Endothelial cell of umbilical vein (primary cell): ENCODE data around the gene MVB12B. TPM values are rescaled to one million over a fixed set of nuclear protein-coding genes. Genes with fewer than 3 reads are reported as not detected.

Source experiments
- BruUV-seq: library from RNA; stranded (reverse); fragments of 400-500 nt; replicated peaks from 2 replicates; lab custom pipeline; 2021; lab: Mats Ljungman, UMichigan
- CTCF ChIA-PET: fragments of 300-600, 350-600 bp; sonication (Branson Sonifier 250); formaldehyde crosslinking; loops from one replicate; lab custom pipeline; 2021; ENCODE audit warnings: antibody characterized with exemption, inconsistent platforms; lab: Charles Lee
- POLR2A ChIA-PET: fragments of 300-600, 350-600 bp; sonication (Branson Sonifier 250); formaldehyde crosslinking; loops from one replicate; lab custom pipeline; 2021; ENCODE audit warnings: antibody characterized with exemption, inconsistent platforms; lab: Charles Lee
- DNase-seq: peaks from one replicate; pipeline ENCODE4 v3.0.0-alpha.2; 2011; ENCODE audit warnings: low read depth, low spot score
- FAIRE-seq: peaks from 2 replicates; lab custom pipeline; 2011; peaks lifted over from hg19 to GRCh38; lab: Jason Lieb, UNC
- H2AFZ ChIP-seq: 2 replicates; pipeline ENCODE4 v1.6.0; 2012; ENCODE audit warnings: low read depth, low read length, control low read depth, inconsistent platforms
- H3K27ac ChIP-seq: 2 replicates; pipeline ENCODE4 v1.5.1; 2011; ENCODE audit warnings: low read depth, mild to moderate bottlenecking, control low read depth, low read length, moderate library complexity; ENCODE audit not compliant: insufficient read depth
- H3K27me3 ChIP-seq, 2 experiments: 2 replicates each; pipeline versions ENCODE4 v1.6.0 to v1.6.1; 2011; ENCODE audit warnings: low read length in 2 of 2, mixed read lengths in 1 of 2; ENCODE audit not compliant: control insufficient read depth in 2 of 2, insufficient read depth in 2 of 2
- H3K36me3 ChIP-seq, 2 experiments: 2 replicates in 1 of 2; 3 replicates in 1 of 2; pipeline ENCODE4 v1.5.1; 2011; ENCODE audit warnings: low read length in 2 of 2, mild to moderate bottlenecking in 1 of 2, moderate library complexity in 1 of 2; ENCODE audit not compliant: control insufficient read depth in 2 of 2, insufficient read depth in 2 of 2; ENCODE audit errors: extremely low read depth in 1 of 2
- H3K4me1 ChIP-seq: 3 replicates; pipeline ENCODE4 v1.5.1; 2011; ENCODE audit warnings: mild to moderate bottlenecking, low read length; ENCODE audit not compliant: control insufficient read depth, insufficient read depth; ENCODE audit errors: extremely low read depth
- H3K4me2 ChIP-seq: 2 replicates; pipeline ENCODE4 v1.6.1; 2011; ENCODE audit warnings: low read length, control low read depth, mixed read lengths; ENCODE audit not compliant: insufficient read depth
- H3K4me3 ChIP-seq, 3 experiments: fragments of 200-600 bp in 1 of 3; sonication (generic), shearing (Covaris generic) in 1 of 3; replicated peaks in 1 of 3; 2 replicates each; pipeline ENCODE4 v1.5.1; 2011 to 2016; ENCODE audit warnings: control low read depth in 3 of 3, low read length in 3 of 3, mild to moderate bottlenecking in 2 of 3, inconsistent platforms in 1 of 3, low read depth in 1 of 3, moderate library complexity in 1 of 3; ENCODE audit not compliant: insufficient read depth in 1 of 3
- H3K79me2 ChIP-seq: 2 replicates; pipeline ENCODE4 v1.6.0; 2012; ENCODE audit warnings: low read length, inconsistent platforms; ENCODE audit not compliant: control insufficient read depth, insufficient read depth
- H3K9ac ChIP-seq: replicated peaks from 2 replicates; pipeline ENCODE3; 2011; ENCODE audit warnings: low read length, control low read depth; ENCODE audit not compliant: insufficient read depth; ENCODE audit errors: extremely low read depth
- H3K9me1 ChIP-seq: replicated peaks from 3 replicates; pipeline ENCODE4 v1.6.0; 2011; ENCODE audit warnings: mild to moderate bottlenecking, low read length; ENCODE audit not compliant: control insufficient read depth, insufficient read depth; ENCODE audit errors: extremely low read depth
- H3K9me3 ChIP-seq: replicated peaks from 2 replicates; pipeline ENCODE4 v1.5.1; 2012; ENCODE audit warnings: low read length, inconsistent platforms; ENCODE audit not compliant: control insufficient read depth, insufficient read depth
- H4K20me1 ChIP-seq: replicated peaks from 2 replicates; pipeline ENCODE3; 2011; ENCODE audit warnings: mild to moderate bottlenecking, low read length; ENCODE audit not compliant: control insufficient read depth, insufficient read depth; ENCODE audit errors: extremely low read depth
- CTCF ChIP-seq, 2 donors: IDR thresholded peaks; 1 replicate in 1 of 2; 2 replicates in 1 of 2; pipeline ENCODE4 v1.5.1; 2011; ENCODE audit warnings: low read length in 2 of 2, mild to moderate bottlenecking in 2 of 2, moderate library complexity in 2 of 2, control low read depth in 1 of 2, inconsistent platforms in 1 of 2, low read depth in 1 of 2; ENCODE audit not compliant: insufficient read depth in 1 of 2; ENCODE audit errors: extremely low read depth in 1 of 2
- EZH2 ChIP-seq: IDR thresholded peaks from 2 replicates; pipeline ENCODE4 v1.6.1; 2012; ENCODE audit warnings: borderline replicate concordance, low read depth, mild to moderate bottlenecking, moderate library complexity, low read length, inconsistent platforms; ENCODE audit not compliant: severe bottlenecking
- FOS ChIP-seq: IDR thresholded peaks from 2 replicates; pipeline ENCODE4 v1.6.1; 2011; ENCODE audit warnings: mild to moderate bottlenecking, low read length, moderate library complexity, borderline replicate concordance; ENCODE audit not compliant: insufficient read depth
- GATA2 ChIP-seq: IDR thresholded peaks from 2 replicates; pipeline ENCODE4 v1.7.0; 2011; ENCODE audit warnings: low read depth, mild to moderate bottlenecking, moderate library complexity, mixed read lengths, low read length; ENCODE audit not compliant: insufficient read length, insufficient read depth
- JUN ChIP-seq: IDR thresholded peaks from 2 replicates; pipeline ENCODE4 v1.6.1; 2011; ENCODE audit warnings: borderline replicate concordance, low read depth; ENCODE audit not compliant: insufficient read length, insufficient read depth
- MAX ChIP-seq: IDR thresholded peaks from 2 replicates; pipeline ENCODE4 v1.6.1; 2011; ENCODE audit not compliant: insufficient read depth, insufficient read length
- MYC ChIP-seq: IDR thresholded peaks from one replicate; pipeline ENCODE4 v1.6.1; 2011; ENCODE audit warnings: mild to moderate bottlenecking, low read depth, low read length
- POLR2A ChIP-seq: IDR thresholded peaks from 2 replicates; pipeline ENCODE4 v1.6.1; 2012; ENCODE audit warnings: low read depth, mild to moderate bottlenecking, control low read depth, low read length
- POLR2AphosphoS5 ChIP-seq: IDR thresholded peaks from 2 replicates; pipeline ENCODE4 v1.6.1; 2012; ENCODE audit warnings: low read depth, mild to moderate bottlenecking, control low read depth, low read length, moderate library complexity; ENCODE audit not compliant: insufficient read depth
- dilution Hi-C: fragments of 300-500 bp; cut with MboI; formaldehyde crosslinking; loops from one replicate; pipeline ENCODE4 v1.15.0; 2019; ENCODE audit warnings: low sequenced_read_pairs; ENCODE audit not compliant: extremely low pct_ligation_motif_present
- intact Hi-C: fragments of 100-400 bp; cut with micrococcal nuclease; formaldehyde crosslinking; loops from one replicate; pipeline ENCODE4 v1.10.0; 2022
- polyA plus RNA-seq, 4 experiments: library from polyadenylated mRNA; depleted of rRNA in 3 of 4; stranded (reverse) in 3 of 4; unstranded in 1 of 4; fragments of >200 nt; gene quantifications; 2 replicates each; pipeline versions ENCODE4 v1.2.1 to v1.2.3, GENCODE V29; 2011 to 2012; ENCODE audit warnings: missing spikeins in 1 of 4
- total RNA-seq: library from RNA; stranded (reverse); gene quantifications from 2 replicates; pipeline ENCODE4 v1.2.3, GENCODE V29; 2021

MVB12B gene
- total and polyA plus RNA-seq, 2 donors (not counting 3 experiments of a cell fraction or from before 2014, with no cell fraction given), result 6.6 to 17.3 TPM

GRCh38 chr9:126295936-126296600 is 30.6 kb upstream of the MVB12B start:
- no TSS peak for BruUV-seq
- H4K20me1 ChIP-seq, result no peaks in the 10 kb centered on the region
- DNase-seq (no peak), FAIRE-seq (no peak)
- H3K36me3 ChIP-seq, result no peaks in the 10 kb centered on the region
- no peak overlapping the region for H3K27ac ChIP-seq
- dilution Hi-C loops (no loop called here), intact Hi-C loops (no loop called here)
- no peaks in the 10 kb centered on the region for H3K4me1 ChIP-seq
- H3K4me3 ChIP-seq, result no peak overlapping the region
- H3K9me3 ChIP-seq, result no peaks in the 10 kb centered on the region
- ChIA-PET POLR2A (no interaction called here), CTCF (interaction anchor here (0.6 to 4.9 kb wide), 3 partner anchors 9 to 153 kb away, joined by 3 to 45 read pairs (median 3); no protein-coding TSS in a partner anchor)
- H2AFZ ChIP-seq, result no peak overlapping the region
- TF ChIP-seq MYC, result no peak
- TF ChIP-seq GATA2, result no peak
- no peak for TF ChIP-seq POLR2AphosphoS5
- TF ChIP-seq POLR2A, result no peak
- no peak for TF ChIP-seq JUN
- no peak for TF ChIP-seq CTCF (IDR thresholded peaks at IDR 0.05; ENCODE audit: extremely low read depth in 1 of 2, insufficient read depth in 1 of 2, low read depth in 1 of 2, low read length in 2 of 2)
- TF ChIP-seq MAX, result no peak
- no peak for TF ChIP-seq FOS
- TF ChIP-seq EZH2, result no peak
- H3K4me2 ChIP-seq, result no peak overlapping the region
- no peaks in the 10 kb centered on the region for H3K79me2 ChIP-seq
- peaks cover 0 to 4% of the 10 kb centered on the region in 2 experiments for H3K27me3 ChIP-seq
- no peak overlapping the region for H3K9ac ChIP-seq
- no peaks in the 10 kb centered on the region for H3K9me1 ChIP-seq
